Measurements from ENCODE around the gene STARD10. TPM values are rescaled to one million over a fixed set of nuclear protein-coding genes. Genes with fewer than 3 reads are reported as not detected.

STARD10 gene
- total and polyA plus RNA-seq, 2 of the 8 experiments (the other 6 are each of a cell fraction or from before 2014, with no cell fraction given): 23.7 to 35.7 TPM

DNA sequence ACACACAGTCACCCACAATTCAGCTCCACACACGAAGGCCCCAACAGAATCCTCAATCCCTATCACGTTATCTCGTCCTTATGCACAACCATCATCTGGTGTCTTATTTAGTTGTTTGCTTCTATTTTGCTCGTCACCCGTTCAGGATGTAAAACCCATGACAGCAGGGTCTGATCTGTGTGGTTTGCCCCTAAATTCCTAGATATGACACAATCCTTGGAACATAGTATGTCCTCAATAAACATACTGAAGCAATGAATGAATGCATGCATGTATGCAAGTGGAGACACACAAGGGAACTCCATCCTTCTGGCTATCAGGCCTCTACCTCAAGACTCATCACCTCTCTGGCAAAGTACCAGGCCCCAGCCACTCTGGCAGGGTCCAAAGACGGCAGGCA, 20.2 kb downstream of the STARD10 start:
- TF ChIP-seq ZNF274 (IDR thresholded peaks at IDR 0.05; ENCODE audit: borderline replicate concordance, extremely low read depth, low read length): no peak
- TF ChIP-seq JUN (IDR thresholded peaks at IDR 0.05; ENCODE audit: low read depth, low read length): no peak
- TF ChIP-seq, protein P1, sequence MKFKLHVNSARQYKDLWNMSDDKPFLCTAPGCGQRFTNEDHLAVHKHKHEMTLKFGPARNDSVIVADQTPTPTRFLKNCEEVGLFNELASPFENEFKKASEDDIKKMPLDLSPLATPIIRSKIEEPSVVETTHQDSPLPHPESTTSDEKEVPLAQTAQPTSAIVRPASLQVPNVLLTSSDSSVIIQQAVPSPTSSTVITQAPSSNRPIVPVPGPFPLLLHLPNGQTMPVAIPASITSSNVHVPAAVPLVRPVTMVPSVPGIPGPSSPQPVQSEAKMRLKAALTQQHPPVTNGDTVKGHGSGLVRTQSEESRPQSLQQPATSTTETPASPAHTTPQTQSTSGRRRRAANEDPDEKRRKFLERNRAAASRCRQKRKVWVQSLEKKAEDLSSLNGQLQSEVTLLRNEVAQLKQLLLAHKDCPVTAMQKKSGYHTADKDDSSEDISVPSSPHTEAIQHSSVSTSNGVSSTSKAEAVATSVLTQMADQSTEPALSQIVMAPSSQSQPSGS (IDR thresholded peaks at IDR 0.05; ENCODE audit: low read length): no peak
- no peak for TF ChIP-seq EZH2 (IDR thresholded peaks at IDR 0.05; ENCODE audit: low read depth, low read length, severe bottlenecking)
- TF ChIP-seq PHF8 (conservative IDR thresholded peaks at IDR 0.05; ENCODE audit: low read depth, low read length): no peak
- DNase-seq (ENCODE audit: low read depth in 1 of 2, low spot score in 2 of 2): no peak
- Histone ChIP-seq H2BK15ac (ENCODE audit: low read length) (no peak overlapping the region), H4K8ac (ENCODE audit: extremely low read depth, insufficient read depth, low read length) (no peak overlapping the region), H3K79me1 (ENCODE audit: low read depth, low read length) (no peaks in the 10 kb centered on the region; the same call in 1 of the 2 replicates), H3K56ac (replicated peaks; ENCODE audit: insufficient read length, low read depth, low read length) (no peak overlapping the region), H2BK120ac (replicated peaks; ENCODE audit: low read depth, low read length) (no peak overlapping the region), H3K4me3 (ENCODE audit: extremely low read depth in 1 of 4, insufficient read depth in 2 of 4, low read depth in 3 of 4, low read length in 4 of 4) (no peak overlapping the region), H3K36me3 (ENCODE audit: control insufficient read depth in 2 of 4, insufficient read depth in 4 of 4, low read length in 3 of 4) (no peaks in the 10 kb centered on the region), H2AFZ (ENCODE audit: low read length) (no peak overlapping the region), H3K9ac (replicated peaks in 1 of 4; ENCODE audit: extremely low read depth in 1 of 4, low read depth in 3 of 4, low read length in 3 of 4) (no peak overlapping the region), H2AK5ac (ENCODE audit: low read depth, low read length) (no peak overlapping the region), H3K4me2 (ENCODE audit: insufficient read depth in 1 of 2, low read depth in 2 of 2, low read length in 2 of 2) (no peak overlapping the region), H2BK5ac (ENCODE audit: low read depth, low read length) (no peak overlapping the region), H4K20me1 (replicated peaks in 1 of 2; ENCODE audit: control insufficient read depth in 1 of 2, insufficient read depth in 2 of 2, low read length in 2 of 2) (no peaks in the 10 kb centered on the region), H3K14ac (ENCODE audit: insufficient read length) (no peak overlapping the region), H3K27me3 (replicated peaks in 1 of 4; ENCODE audit: control insufficient read depth in 3 of 4, extremely low read depth in 1 of 4, insufficient read depth in 3 of 4, low read length in 3 of 4) (no peaks in the 10 kb centered on the region), H3K18ac (ENCODE audit: extremely low read depth, low read length) (no peak overlapping the region), H3K9me3 (ENCODE audit: insufficient read depth in 2 of 2, low read depth in 1 of 2, low read length in 1 of 2) (no peaks in the 10 kb centered on the region), H2BK12ac (ENCODE audit: low read depth, low read length) (no peak overlapping the region), H4K5ac (ENCODE audit: insufficient read length, low read depth, low read length) (no peak overlapping the region), H3K4me1 (replicated peaks in 1 of 4; ENCODE audit: control insufficient read depth in 3 of 4, insufficient read depth in 4 of 4, low read length in 3 of 4) (peaks cover 0 to 2% (median 2%) of the 10 kb centered on the region in 4 experiments; a peak in 4 of 7 replicates), H3K23ac (ENCODE audit: insufficient read length) (no peak overlapping the region), H3K79me2 (ENCODE audit: control insufficient read depth in 1 of 2, insufficient read depth in 2 of 2, low read length in 2 of 2) (no peaks in the 10 kb centered on the region), H3K27ac (ENCODE audit: low read depth, low read length) (no peak overlapping the region), H2BK20ac (ENCODE audit: low read length) (no peak overlapping the region), H4K91ac (replicated peaks; ENCODE audit: insufficient read length, low read length) (no peak overlapping the region), H3K23me2 (ENCODE audit: low read depth, low read length) (no peaks in the 10 kb centered on the region), H3K4ac (replicated peaks; ENCODE audit: insufficient read length, low read depth, low read length) (no peak overlapping the region)
- 84% methylated on average over 6 of the region's 6 CpGs; no CpG with 5 or more reads in 1 of the 2 experiments for WGBS, 2 experiments (ENCODE audit: extremely low coverage in 1 of 2, insufficient coverage in 1 of 2, insufficient read length in 1 of 2, insufficient replicate concordance in 2 of 2, low coverage in 1 of 2, low lambda C conversion rate in 2 of 2, missing lambda C conversion rate in 1 of 2)
- ChIA-PET POLR2A (ENCODE audit: partially characterized antibody) (interaction anchor here (0.8 kb wide), 1 partner anchor 31 kb away, joined by 3 read pairs; no protein-coding TSS in a partner anchor), CTCF (ENCODE audit: partially characterized antibody) (interaction anchor here (1.3 to 4.4 kb wide), 5 partner anchors 9 to 404 kb away, joined by 3 to 16 read pairs (median 4); no protein-coding TSS in a partner anchor)
- no peak for FAIRE-seq

Data from H1 (cell line).